Activated CD4-positive, CD25-positive, alpha-beta regulatory T cell treated with anti-CD3 and anti-CD28 coated beads, Interleukin-2, amount 50 U/mL, for 16 hours (primary cell): Measurements from ENCODE around the gene SLC45A1.
"Not testable (repeated sequence)": the region's sequence is repeated elsewhere in the genome, so short reads cannot be mapped to it uniquely, and the experiment has no call there.

Experiments used
- DNase-seq: peaks from one replicate; pipeline ENCODE4 v3.0.0-alpha.2; 2020; ENCODE audit warnings: low read depth, low spot score

SLC45A1 gene

DNA sequence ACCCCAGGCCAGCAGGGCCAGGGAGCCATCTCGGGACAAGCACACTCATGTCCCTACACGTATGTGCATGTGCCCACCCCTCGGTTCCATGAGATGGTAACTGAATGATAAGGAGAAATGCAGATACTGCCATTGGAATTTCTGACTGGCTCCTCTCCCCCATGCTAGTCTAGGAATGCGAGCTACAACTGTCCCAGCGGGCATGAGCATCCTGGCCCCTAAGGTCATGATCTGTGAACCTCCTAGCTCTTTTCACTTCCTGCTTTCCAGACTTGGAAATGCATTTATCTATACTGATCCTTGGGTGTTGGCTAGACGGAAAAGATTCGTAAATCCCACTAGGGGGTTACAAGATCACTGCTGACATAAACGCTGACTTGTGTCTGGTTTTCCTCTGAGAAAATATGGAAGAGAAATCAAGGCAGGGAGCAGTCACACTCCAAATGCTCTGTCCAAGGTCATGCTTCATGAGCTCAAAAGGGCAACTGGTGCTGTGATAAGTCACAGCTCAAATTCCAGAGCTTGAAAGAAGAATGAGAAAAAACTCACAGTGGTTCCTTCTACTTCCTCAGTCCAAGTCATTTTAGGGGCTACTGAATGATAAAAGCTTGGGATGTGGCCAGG, 49.8 kb downstream of the SLC45A1 start:
- no peak for DNase-seq

- no peak for DNase-seq
These were observed 51.2 kb downstream of the SLC45A1 start for GRCh38 chr1:8368956-8369639.

- no peak for DNase-seq
These were observed 52.4 kb downstream of the SLC45A1 start for GRCh38 chr1:8370046-8370881.

- no peak for DNase-seq
These were observed 53.0 kb downstream of the SLC45A1 start for GRCh38 chr1:8370905-8371315.

DNA sequence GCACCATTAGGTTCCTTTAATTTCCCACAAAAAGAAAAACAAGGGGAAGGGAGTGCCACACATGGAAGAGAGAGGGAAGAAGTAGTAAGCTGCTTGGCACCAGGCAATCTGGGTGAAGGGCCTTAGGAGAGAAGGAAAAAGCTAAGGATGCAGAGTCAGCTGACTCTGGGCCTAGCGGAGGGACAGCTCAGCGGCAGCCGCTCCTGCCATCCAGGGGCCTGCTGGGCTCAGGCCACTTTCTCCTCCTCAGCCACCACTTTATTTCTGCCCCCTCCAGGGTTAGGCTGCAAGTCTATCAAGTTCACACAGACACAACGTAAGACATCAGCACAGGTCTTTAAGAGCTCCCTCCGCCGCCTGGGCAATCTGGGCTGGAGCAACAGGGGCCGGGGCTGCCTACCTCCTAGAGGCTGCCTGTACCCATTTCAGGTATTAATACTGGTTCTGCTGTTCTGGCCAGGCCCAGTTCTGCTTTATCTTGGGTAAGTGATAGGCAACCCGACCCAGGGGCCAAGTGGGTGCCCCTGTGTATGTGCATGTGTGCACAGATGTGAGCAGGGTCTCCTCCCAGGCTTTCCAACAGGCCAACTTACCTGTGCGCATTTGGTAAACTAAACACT, 53.6 kb downstream of the SLC45A1 start:
- DNase-seq: no peak

GRCh38 chr1:8373125-8373524, 55.2 kb downstream of the SLC45A1 start:
- DNase-seq: no peak

- no peak for DNase-seq
These were observed 55.8 kb downstream of the SLC45A1 start for GRCh38 chr1:8373581-8374241.

GRCh38 chr1:8374356-8374755, 56.4 kb downstream of the SLC45A1 start:
- no peak for DNase-seq

DNA sequence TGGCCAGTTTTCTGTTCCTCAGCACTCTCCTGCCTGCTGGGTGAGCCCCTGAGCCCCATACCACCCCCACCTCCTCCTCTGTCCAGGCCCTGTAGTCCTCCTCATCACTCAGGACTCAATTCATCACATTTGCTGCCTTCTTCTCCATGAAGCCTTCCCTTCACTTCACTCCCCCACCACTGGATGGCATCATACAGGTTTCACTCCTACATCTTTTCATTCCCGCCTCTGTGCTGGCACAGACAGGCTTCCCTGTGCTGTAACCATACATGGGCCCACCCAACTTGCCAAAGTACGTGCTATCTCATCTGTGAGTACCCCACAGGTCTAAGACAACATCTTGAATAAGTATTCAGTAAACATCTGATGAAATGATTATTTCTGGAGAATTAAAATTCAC, 56.9 kb downstream of the SLC45A1 start:
- DNase-seq: no peak

- no peak for DNase-seq
These were observed 58.5 kb downstream of the SLC45A1 start for GRCh38 chr1:8376358-8376840.

DNA sequence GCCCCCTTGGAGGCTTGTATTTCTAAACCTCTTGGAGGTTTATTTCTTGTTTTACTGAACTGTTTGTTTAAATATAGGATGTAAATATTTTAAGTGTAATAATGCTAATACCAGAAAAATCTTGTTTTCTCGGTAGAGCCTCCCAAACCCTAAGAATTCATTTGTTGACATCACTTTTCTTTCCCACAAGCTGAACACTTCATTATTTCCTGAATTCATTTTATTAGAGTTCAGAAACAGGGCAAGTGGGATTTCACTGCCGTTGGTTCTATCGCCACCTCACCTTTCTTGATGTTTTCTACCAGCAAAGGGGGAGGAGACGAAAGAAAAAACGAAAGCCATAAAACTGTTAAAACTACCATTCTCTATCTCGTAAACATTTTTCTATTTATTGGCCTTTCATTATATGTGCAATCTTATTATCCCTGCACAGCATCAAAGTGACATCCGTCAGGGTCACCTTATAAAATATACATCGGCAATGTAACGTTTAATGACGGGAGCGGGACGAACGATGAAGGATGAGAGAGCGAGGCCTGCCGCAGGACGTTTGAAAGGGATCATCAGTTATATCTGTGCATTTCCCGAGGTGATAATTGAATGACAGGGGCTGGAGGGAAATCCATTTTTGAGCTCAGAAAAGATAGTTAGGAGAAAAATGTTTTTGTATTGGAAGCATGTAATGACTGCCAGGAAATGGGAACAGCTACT, 59.5 kb downstream of the SLC45A1 start:
- DNase-seq: no peak

DNA sequence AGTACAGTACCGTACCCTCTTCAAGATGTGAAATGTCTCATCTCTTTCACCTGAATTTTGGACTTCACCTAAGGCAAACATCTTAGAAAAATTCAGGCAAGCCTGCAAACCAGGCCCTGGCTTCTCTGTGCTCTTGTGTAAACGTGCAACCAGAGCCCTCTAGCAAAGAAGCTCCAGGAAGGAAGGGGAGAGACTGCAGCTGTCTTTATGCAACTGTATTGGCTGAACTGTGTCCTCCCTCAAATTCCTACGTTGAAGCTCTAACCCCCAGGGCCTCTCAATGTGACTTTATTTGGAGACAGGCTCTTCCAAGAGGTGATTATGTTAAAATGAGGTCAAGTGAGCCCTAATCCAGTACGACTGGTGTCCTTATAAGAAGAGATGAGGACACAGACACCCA, 60.3 kb downstream of the SLC45A1 start:
- DNase-seq: no peak

GRCh38 chr1:8378981-8379470, 61.1 kb downstream of the SLC45A1 start:
- DNase-seq: no peak

GRCh38 chr1:8379513-8380186, 61.7 kb downstream of the SLC45A1 start:
- no peak for DNase-seq

- not testable (repeated sequence) for DNase-seq
These were observed 62.4 kb downstream of the SLC45A1 start for GRCh38 chr1:8380310-8380709.

- no peak for DNase-seq
These were observed 63.7 kb downstream of the SLC45A1 start for GRCh38 chr1:8381618-8382017.

DNA sequence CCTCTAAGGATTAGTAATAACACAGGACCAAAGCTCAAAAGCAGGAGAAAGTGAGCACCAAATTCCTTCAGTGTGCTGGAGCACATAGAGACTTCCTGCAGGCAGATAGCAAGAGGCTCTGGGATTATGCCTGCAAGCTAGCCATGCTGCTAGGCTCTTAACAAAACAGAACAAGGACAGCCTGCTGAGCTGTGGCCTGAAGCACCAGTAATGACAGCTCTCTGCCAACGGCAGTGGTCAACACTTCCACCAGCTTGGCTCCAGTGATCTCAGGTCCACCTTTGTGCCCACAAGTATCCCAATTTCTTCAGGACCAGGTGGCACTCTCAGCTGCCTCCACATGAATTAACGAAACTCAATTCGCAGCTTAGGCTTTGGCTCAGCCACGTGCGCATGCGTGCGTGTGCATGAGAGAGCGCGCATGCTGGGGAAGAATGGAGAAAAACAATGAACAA, 64.2 kb downstream of the SLC45A1 start:
- no peak for DNase-seq

DNA sequence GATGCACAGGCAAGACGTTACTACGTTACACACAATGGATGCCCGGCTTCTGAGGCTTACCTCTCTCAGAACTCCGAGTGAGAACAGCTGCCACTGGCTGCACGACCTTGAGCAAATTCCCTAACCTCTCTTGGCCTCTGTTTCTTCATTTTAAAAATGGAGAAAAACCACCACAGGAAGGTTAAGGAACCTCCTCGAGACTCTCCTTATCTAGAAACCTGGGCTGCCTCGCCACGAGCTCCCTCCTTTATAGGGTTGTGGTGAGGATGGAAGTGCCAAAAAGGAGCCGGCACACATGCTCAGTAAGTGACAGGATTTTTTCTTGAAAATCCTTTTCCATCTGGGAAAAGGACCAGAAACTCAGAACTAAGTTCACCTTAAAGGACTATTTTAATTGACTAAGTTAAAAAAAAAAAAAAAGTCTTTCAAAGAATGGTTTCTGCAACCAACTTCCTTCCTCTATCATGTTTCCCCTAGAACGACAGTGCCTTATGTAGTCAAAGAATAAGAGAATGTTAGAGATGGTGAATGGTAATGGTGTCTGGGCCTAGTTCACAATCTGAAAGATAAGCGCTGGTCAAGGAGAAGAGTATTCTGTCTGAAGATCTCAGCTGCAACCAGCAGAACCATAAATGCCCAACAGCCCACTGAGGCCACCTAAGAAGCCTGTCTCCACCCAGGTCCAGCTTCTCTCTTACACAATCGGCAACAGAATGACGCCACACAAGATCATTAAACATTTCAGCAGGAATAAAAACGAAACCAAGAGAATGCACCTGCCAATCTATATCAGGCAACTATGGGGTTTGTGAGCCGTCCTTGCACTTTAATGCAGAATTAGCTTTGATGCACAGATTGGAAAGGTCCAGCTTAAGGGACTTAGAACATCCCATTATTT, 64.9 kb downstream of the SLC45A1 start:
- DNase-seq: no peak

- no peak for DNase-seq
These were observed 66.2 kb downstream of the SLC45A1 start for GRCh38 chr1:8384088-8384487.
